ENCODE results near the gene PSEN1. TPM values are rescaled to one million over a fixed set of nuclear protein-coding genes. Genes with fewer than 3 reads are reported as not detected.
"Not testable (repeated sequence)": the region's sequence is repeated elsewhere in the genome, so short reads cannot be mapped to it uniquely, and the experiment has no call there.

Gene PSEN1
- total RNA-seq, 1 experiment from 2014 or later = 23.5 TPM

DNA sequence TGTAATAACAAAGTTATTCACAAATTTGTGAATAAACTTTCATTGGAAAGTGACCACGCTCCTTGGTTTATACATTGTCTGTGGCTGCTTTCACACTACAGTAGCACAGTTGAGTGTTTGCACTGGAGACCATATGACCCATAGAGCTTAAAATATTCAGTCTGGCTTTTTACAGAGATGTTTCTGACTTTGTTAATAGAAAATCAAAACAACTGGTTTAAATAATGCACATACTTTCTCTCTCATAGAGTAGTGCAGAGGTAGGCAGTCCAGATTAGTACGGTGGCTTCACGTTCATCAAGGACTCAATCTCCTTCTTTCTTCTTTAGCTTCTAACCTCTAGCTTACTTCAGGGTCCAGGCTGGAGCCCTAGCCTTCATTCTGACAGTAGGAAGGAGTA is 36.2 kb downstream of the PSEN1 start:
- Histone ChIP-seq H3K9me3 (replicated peaks) (no peaks in the 10 kb centered on the region), H3K4me1 (replicated peaks) (no peaks in the 10 kb centered on the region), H3K27me3 (replicated peaks) (no peaks in the 10 kb centered on the region), H3K36me3 (peaks cover 46% of the 10 kb centered on the region), H3K4me3 (no peak overlapping the region), H3K27ac (no peak overlapping the region)
- DNase-seq (ENCODE audit: low read depth in 1 of 2, low spot score in 2 of 2) = no peak

DNA sequence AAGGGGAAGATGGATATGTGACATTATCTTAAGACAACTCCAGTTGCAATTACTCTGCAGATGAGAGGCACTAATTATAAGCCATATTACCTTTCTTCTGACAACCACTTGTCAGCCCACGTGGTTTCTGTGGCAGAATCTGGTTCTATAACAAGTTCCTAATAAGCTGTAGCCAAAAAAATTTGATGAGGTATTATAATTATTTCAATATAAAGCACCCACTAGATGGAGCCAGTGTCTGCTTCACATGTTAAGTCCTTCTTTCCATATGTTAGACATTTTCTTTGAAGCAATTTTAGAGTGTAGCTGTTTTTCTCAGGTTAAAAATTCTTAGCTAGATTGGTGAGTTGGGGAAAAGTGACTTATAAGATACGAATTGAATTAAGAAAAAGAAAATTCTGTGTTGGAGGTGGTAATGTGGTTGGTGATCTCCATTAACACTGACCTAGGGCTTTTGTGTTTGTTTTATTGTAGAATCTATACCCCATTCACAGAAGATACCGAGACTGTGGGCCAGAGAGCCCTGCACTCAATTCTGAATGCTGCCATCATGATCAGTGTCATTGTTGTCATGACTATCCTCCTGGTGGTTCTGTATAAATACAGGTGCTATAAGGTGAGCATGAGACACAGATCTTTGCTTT is 36.9 kb downstream of the PSEN1 start:
- Histone ChIP-seq H3K27ac (no peak overlapping the region), H3K4me3 (no peak overlapping the region), H3K36me3 (peaks cover 46% of the 10 kb centered on the region), H3K9me3 (replicated peaks) (no peaks in the 10 kb centered on the region), H3K4me1 (replicated peaks) (no peaks in the 10 kb centered on the region), H3K27me3 (replicated peaks) (no peaks in the 10 kb centered on the region)
- DNase-seq (ENCODE audit: low read depth in 1 of 2, low spot score in 2 of 2) = peak in 1 of 2 experiments; percentile 27

DNA sequence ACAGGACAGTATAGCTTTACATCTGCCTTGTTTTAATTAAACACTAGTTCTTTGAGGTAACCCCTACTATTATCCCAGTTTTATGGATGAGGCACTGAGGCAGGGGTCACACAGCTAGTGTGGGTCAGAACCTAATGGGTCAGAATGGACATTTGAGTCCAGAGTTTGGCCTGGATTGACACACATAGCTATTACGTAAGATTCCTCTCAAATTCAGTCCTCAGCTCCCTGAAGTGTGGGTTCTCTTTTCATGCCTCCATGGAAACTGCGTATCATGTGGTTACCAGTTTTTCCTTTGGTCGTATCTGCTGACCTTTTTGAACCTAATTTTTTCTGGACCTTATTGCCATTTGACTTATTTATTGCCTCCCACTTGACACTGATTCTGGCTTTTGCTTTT is 40.4 kb downstream of the PSEN1 start:
- H3K27ac ChIP-seq = no peak overlapping the region
- no peaks in the 10 kb centered on the region for H3K27me3 ChIP-seq (replicated peaks)
- H3K36me3 ChIP-seq = peaks cover 32% of the 10 kb centered on the region
- H3K4me3 ChIP-seq = no peak overlapping the region
- no peak for DNase-seq (ENCODE audit: low read depth in 1 of 2, low spot score in 2 of 2)
- no peaks in the 10 kb centered on the region for H3K9me3 ChIP-seq (replicated peaks)
- no peaks in the 10 kb centered on the region for H3K4me1 ChIP-seq (replicated peaks)

DNA sequence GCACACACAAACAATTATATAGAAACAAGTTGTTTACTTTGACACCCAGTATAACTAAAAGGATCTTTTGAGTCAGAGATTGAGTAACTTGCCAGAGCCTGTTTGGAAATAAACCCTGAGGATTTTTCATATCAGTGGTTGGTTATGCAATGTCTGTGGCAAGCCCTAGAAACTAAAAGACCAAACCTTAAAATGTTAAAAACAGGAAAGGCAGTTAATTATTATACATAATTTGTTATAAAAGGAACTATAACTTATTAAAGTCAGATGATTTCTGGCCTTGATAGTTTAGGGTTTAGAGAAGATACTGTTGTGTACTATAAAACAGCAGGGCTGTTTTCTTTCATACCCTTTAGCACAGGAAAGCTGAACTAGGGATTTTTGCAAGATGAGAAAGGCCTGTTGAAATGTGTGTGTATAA is 44.1 kb downstream of the PSEN1 start:
- Histone ChIP-seq H3K27ac (no peak overlapping the region), H3K9me3 (replicated peaks) (no peaks in the 10 kb centered on the region), H3K4me1 (replicated peaks) (no peaks in the 10 kb centered on the region), H3K4me3 (no peak overlapping the region), H3K27me3 (replicated peaks) (no peaks in the 10 kb centered on the region), H3K36me3 (no peaks in the 10 kb centered on the region; the same call in 1 of the 2 replicates)
- DNase-seq (ENCODE audit: low read depth in 1 of 2, low spot score in 2 of 2) = no peak

DNA sequence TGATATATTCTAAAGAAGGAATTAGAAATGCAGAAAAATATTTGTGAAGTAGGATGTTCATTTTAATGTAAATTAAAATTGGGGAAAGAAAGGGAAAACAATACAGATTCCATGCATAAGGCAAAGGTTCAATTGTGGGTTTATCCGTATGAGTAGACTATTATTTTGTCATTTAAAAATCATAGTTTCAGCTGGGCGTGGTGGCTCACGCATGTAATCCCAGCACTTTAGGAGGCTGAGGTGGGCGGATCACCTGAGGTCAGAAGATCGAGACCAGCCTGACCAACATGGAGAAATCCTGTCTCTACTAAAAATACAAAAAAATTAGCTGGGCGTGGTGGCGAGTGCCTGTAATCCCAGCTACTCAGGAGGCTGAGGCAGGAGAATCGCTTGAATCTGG is 44.7 kb downstream of the PSEN1 start:
- not testable (repeated sequence) for H3K9me3 ChIP-seq (replicated peaks); H3K27ac ChIP-seq

DNA sequence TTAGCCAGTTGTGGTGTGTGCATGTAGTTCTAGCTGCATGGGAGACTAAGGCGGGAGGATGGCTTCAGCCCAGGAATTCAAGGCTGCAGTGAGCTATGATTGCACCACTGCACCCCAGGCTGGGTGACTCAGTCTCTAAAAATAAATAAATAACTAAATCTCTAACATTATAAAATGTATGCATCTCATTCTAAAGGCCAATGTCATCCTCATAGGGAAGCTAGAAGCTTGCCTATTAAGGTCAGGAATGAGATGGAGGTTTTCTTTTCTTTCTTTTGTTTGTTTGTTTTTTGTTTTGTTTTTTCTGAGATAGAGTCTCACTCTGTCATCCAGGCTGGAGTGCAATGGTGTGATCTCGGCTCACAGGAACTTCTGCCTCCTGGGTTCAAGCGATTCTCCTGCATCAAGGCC is 52.2 kb downstream of the PSEN1 start:
- no peaks in the 10 kb centered on the region for H3K27me3 ChIP-seq (replicated peaks)
- H3K9me3 ChIP-seq (replicated peaks) = no peaks in the 10 kb centered on the region
- H3K36me3 ChIP-seq = peaks cover 15% of the 10 kb centered on the region; the same call in 1 of the 2 replicates
- H3K4me1 ChIP-seq (replicated peaks) = peaks cover 17% of the 10 kb centered on the region
- no peak overlapping the region for H3K4me3 ChIP-seq
- peak overlapping the region; percentile 4; the same call in 1 of the 2 replicates for H3K27ac ChIP-seq
- peak; percentile 61 to 62 for DNase-seq (ENCODE audit: low read depth in 1 of 2, low spot score in 2 of 2)

More for the DNA sequence above, 44.7 kb downstream of the PSEN1 start:
- not testable (repeated sequence) for H3K27me3 ChIP-seq (replicated peaks); DNase-seq (ENCODE audit: low read depth in 1 of 2, low spot score in 2 of 2); H3K4me1 ChIP-seq (replicated peaks); H3K4me3 ChIP-seq; H3K36me3 ChIP-seq

DNA sequence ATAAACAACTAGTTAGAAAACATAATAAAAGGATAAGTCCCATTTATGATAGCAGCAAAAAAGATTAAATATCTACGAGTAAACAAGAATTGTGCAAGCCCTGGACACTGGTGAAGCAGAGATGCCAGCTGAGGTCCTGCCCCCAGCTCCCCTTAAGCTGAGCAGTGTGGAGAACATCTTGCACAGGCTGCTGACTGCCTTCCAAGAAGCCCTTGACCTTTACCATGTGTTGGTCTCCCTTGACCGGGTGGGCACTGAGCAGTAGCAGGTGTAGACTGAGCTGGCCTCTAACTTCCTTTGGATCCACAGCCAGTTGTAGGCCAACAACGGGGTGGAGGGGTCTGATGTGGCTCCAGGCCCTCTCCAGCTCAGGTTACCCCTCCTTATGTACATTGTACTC is 53.3 kb downstream of the PSEN1 start:
- Histone ChIP-seq H3K4me3 (no peak overlapping the region), H3K27ac (no peak overlapping the region), H3K27me3 (replicated peaks) (no peaks in the 10 kb centered on the region), H3K36me3 (peaks cover 15% of the 10 kb centered on the region; the same call in 1 of the 2 replicates), H3K4me1 (replicated peaks) (peaks cover 17% of the 10 kb centered on the region), H3K9me3 (replicated peaks) (no peaks in the 10 kb centered on the region)
- DNase-seq (ENCODE audit: low read depth in 1 of 2, low spot score in 2 of 2) = no peak

DNA sequence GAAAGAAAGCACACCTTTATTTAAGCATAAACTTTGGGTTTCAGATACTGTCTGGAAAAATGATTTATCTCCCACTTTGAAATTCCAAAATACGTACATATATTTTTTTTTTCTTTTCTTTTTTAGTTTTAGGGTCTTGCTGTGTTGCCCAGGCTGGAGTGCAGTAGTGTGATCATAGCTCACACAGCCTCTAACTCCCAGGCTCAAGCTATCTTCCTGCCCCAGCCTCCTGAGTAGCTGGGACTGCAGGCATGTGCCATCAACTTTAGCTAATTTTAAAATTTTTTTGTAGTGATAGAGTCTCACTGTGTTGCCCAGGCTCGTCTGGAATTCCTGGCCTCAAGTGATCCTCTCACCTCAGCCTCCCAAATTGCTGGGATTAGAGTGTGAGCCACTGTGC is 55.1 kb downstream of the PSEN1 start:
- H3K36me3 ChIP-seq = peaks cover 21% of the 10 kb centered on the region; the same call in 1 of the 2 replicates
- DNase-seq (ENCODE audit: low read depth in 1 of 2, low spot score in 2 of 2) = no peak
- H3K4me3 ChIP-seq = no peak overlapping the region
- H3K4me1 ChIP-seq (replicated peaks) = peaks cover 16% of the 10 kb centered on the region
- H3K27ac ChIP-seq = no peak overlapping the region
- H3K27me3 ChIP-seq (replicated peaks) = no peaks in the 10 kb centered on the region
- H3K9me3 ChIP-seq (replicated peaks) = no peaks in the 10 kb centered on the region

DNA sequence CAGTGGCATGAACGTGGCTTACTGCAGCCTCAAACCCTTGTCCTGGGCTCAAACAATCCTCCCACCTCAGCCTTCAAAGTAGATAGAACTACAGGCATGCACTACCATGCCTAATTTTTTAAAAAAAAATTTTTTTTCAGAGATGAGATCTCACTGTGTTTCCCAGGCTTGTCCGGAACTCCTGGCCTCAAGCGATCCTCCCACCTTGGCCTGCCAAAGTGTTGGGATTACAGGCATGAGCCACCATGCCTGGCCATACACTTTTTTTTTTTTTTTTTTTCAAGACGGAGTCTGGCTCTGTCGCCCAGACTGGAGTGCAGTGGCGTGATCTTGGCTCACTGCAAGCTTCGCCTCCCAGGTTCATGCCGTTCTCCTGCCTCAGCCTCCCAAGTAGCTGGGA is 58.0 kb downstream of the PSEN1 start:
- H3K27ac ChIP-seq; DNase-seq (ENCODE audit: low read depth in 1 of 2, low spot score in 2 of 2); H3K4me1 ChIP-seq (replicated peaks); H3K4me3 ChIP-seq; H3K9me3 ChIP-seq (replicated peaks); H3K27me3 ChIP-seq (replicated peaks): not testable (repeated sequence)
- peaks cover 14% of the 10 kb centered on the region; the same call in 1 of the 2 replicates for H3K36me3 ChIP-seq

DNA sequence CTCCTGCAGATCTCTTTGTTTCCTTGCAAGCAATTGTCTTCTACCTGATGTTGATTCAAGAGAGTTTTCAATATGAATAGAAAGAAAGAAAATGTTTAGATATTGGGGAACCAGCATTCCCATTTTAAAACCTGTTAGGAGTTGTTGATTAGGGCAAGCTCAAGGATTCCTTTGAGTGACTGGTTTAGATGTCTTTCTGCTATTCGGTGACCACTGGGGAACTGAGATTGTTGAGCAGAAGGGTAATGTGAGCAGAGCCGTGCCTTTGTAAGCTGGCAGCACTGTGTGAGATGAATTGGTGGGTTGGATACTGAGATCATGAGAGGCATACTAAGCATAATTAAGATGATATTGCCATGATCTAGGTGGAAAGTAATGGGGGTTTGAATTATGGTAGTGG is 61.9 kb downstream of the PSEN1 start:
- no peak for DNase-seq (ENCODE audit: low read depth in 1 of 2, low spot score in 2 of 2)
- peaks cover 10% of the 10 kb centered on the region; the same call in 1 of the 2 replicates for H3K36me3 ChIP-seq
- H3K4me3 ChIP-seq = no peak overlapping the region
- no peaks in the 10 kb centered on the region for H3K27me3 ChIP-seq (replicated peaks)
- H3K27ac ChIP-seq = no peak overlapping the region
- no peaks in the 10 kb centered on the region for H3K4me1 ChIP-seq (replicated peaks)
- H3K9me3 ChIP-seq (replicated peaks) = no peaks in the 10 kb centered on the region

DNA sequence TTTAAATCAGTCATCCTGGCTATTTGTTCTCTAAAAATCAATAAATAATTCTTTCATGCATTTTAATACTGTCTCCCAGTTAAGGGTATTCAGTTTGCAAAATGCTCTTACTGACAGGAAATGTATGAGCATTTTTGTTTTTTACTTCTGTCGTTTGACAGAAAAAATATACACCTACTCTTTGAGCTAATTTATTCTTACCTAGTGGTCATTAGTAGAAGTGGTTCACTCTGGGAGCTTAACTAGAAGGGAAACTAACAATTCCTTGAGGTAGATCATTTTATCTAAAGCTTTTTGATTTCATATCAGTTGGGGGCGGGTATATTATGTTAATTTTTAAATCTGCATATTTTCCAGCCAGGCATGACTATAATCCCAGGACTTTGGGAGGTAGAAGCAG is 67.2 kb downstream of the PSEN1 start:
- H3K27ac ChIP-seq = no peak overlapping the region
- no peaks in the 10 kb centered on the region for H3K27me3 ChIP-seq (replicated peaks)
- no peaks in the 10 kb centered on the region for H3K9me3 ChIP-seq (replicated peaks)
- DNase-seq (ENCODE audit: low read depth in 1 of 2, low spot score in 2 of 2) = no peak
- no peak overlapping the region for H3K4me3 ChIP-seq
- no peaks in the 10 kb centered on the region for H3K4me1 ChIP-seq (replicated peaks)
- peaks cover 19% of the 10 kb centered on the region for H3K36me3 ChIP-seq

DNA sequence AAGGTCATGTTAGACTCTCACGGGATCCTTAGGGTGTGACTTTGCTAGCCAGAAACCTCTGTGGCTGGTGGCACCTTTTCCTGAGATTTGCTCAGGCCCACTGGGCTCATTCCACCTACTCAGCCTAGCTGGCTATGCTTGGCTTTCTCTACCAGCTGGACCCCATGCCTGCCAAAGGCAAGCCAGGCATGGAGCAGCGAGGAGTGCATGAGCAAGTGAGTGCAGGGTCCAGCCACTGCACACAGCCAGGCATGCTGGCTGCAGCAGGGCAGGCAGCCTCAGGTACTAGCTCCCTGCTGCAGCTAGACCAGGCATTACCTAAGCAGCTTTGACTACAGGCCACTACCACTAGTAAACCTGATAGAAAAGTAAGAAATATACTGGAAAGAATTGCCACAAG is 71.3 kb downstream of the PSEN1 start:
- no peak for DNase-seq (ENCODE audit: low read depth in 1 of 2, low spot score in 2 of 2)
- H3K27me3 ChIP-seq (replicated peaks) = no peaks in the 10 kb centered on the region
- no peaks in the 10 kb centered on the region for H3K9me3 ChIP-seq (replicated peaks)
- no peak overlapping the region for H3K27ac ChIP-seq
- H3K36me3 ChIP-seq = peaks cover 30% of the 10 kb centered on the region
- H3K4me1 ChIP-seq (replicated peaks) = peaks cover 20% of the 10 kb centered on the region
- no peak overlapping the region for H3K4me3 ChIP-seq

DNA sequence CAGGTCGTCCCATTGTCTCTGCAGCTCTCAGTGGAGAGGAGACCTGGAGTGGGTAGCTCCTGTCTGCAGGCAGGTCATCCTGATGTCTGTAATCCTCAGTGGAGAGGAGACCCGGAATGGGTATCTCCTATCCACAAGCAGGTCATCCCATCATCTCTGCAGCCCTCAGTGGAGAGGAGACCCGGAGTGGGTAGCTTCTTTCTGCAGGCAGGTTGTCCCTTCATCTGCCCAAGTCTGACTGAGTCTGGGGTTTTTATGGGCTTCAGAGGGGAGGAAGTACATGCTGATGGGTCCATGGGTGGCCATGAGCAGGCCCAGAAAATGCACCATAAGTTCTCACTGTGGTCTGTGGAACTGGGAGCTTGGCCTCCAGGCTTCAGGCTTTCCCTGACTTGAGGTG is 72.1 kb downstream of the PSEN1 start:
- no peaks in the 10 kb centered on the region for H3K27me3 ChIP-seq (replicated peaks)
- H3K36me3 ChIP-seq = peaks cover 33% of the 10 kb centered on the region
- H3K4me3 ChIP-seq = no peak overlapping the region
- H3K4me1 ChIP-seq (replicated peaks) = peaks cover 20% of the 10 kb centered on the region
- H3K9me3 ChIP-seq (replicated peaks) = no peaks in the 10 kb centered on the region
- no peak overlapping the region for H3K27ac ChIP-seq
- DNase-seq (ENCODE audit: low read depth in 1 of 2, low spot score in 2 of 2) = no peak

DNA sequence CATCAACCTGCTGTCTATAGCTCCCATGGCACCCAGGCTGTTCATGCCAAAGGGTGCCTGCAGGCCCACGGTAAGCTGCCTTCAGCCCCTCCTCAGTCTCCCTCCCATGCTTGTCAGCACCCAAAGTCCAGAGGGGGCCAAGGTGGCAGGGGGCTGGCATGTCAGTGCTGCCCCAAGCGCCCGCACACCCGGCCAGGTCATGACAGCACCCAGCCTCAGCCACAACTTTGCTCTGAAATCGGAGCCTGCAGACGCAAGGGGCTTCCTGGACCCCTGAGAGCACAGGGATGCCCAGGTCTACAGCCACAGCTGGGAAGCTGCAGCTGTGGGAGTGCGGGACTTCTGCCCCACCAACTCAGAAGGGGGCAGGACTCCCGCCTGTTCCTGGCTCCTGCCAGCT is 72.5 kb downstream of the PSEN1 start:
- H3K27me3 ChIP-seq (replicated peaks) = no peaks in the 10 kb centered on the region
- H3K9me3 ChIP-seq (replicated peaks) = no peaks in the 10 kb centered on the region
- H3K4me3 ChIP-seq = no peak overlapping the region
- peaks cover 38% of the 10 kb centered on the region for H3K36me3 ChIP-seq
- no peak for DNase-seq (ENCODE audit: low read depth in 1 of 2, low spot score in 2 of 2)
- H3K4me1 ChIP-seq (replicated peaks) = peaks cover 20% of the 10 kb centered on the region
- no peak overlapping the region for H3K27ac ChIP-seq

DNA sequence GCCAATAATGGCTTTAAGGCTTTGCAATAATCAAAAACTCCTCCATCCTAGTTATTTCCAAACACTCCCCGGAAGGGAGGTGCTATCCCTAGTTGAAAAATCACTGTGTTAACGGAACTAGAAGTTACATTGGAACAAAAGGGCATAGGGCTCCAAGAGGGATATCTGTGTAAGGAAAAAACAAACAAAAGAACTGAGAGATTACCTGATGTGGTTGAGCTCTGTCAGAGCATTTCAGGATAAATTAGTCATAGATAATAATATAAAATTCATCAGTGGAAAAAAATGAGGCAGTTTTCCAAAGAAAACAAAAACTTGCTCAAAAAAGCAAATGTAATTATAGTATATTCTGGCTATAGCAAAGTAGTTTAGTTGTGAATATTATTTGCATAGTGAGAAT is 73.6 kb downstream of the PSEN1 start:
- H3K4me1 ChIP-seq (replicated peaks) = peaks cover 20% of the 10 kb centered on the region
- no peaks in the 10 kb centered on the region for H3K27me3 ChIP-seq (replicated peaks)
- peaks cover 41% of the 10 kb centered on the region for H3K36me3 ChIP-seq
- H3K9me3 ChIP-seq (replicated peaks) = no peaks in the 10 kb centered on the region
- DNase-seq (ENCODE audit: low read depth in 1 of 2, low spot score in 2 of 2) = no peak
- no peak overlapping the region for H3K27ac ChIP-seq
- no peak overlapping the region for H3K4me3 ChIP-seq

All from SJSA1 (cell line).